Measurements from ENCODE around the gene GPR162. TPM values are rescaled to one million over a fixed set of nuclear protein-coding genes. Genes with fewer than 3 reads are reported as not detected.

Gene GPR162
- total RNA-seq, 1 donor from 2014 or later, result 21.5 TPM

- no peak within 1 kb of the TSS for H3K27ac ChIP-seq
- TF ChIP-seq CTCF (IDR thresholded peaks at IDR 0.05), result no peak
Measured at GRCh38 chr12:6840761-6841515, 19.3 kb downstream of the GPR162 start, which contains the start of gene GNB3. Gene GNB3 (plus strand): TSS chr12:6840925. CDS start chr12:6841288, 363 bp downstream.

GRCh38 chr12:6842075-6842474, 20.5 kb downstream of the GPR162 start:
- TF ChIP-seq CTCF (IDR thresholded peaks at IDR 0.05), result no peak
- no peaks in the 10 kb centered on the region for H3K27me3 ChIP-seq (ENCODE audit: low read depth)
- DNase-seq (no peak), ATAC-seq (no peak)
- no peaks in the 10 kb centered on the region for H3K9me3 ChIP-seq
- H3K4me1 ChIP-seq, result no peaks in the 10 kb centered on the region
- H3K36me3 ChIP-seq, result peaks cover 13% of the 10 kb centered on the region
- H3K4me3 ChIP-seq, result no peak overlapping the region
- no peak overlapping the region for H3K27ac ChIP-seq
- intact Hi-C loops (cut with DNase I), result no loop called here

More at GRCh38 chr12:6840761-6841515, 19.3 kb downstream of the GPR162 start, which contains the start of gene GNB3:
- intact Hi-C loops (cut with DNase I), result no loop called here
- H3K4me1 ChIP-seq, result no peaks in the 10 kb centered on the region
- H3K27me3 ChIP-seq (ENCODE audit: low read depth), result no peaks in the 10 kb centered on the region
- H3K9me3 ChIP-seq, result no peaks in the 10 kb centered on the region
- ATAC-seq (no peak), DNase-seq (no peak)
- no peak within 1 kb of the TSS for H3K4me3 ChIP-seq
- peaks cover 13% of the 10 kb centered on the region for H3K36me3 ChIP-seq

GRCh38 chr12:6843118-6843902, 21.7 kb downstream of the GPR162 start:
- no peak overlapping the region for H3K27ac ChIP-seq
- no peak for ATAC-seq
- H3K27me3 ChIP-seq (ENCODE audit: low read depth), result no peaks in the 10 kb centered on the region
- no peaks in the 10 kb centered on the region for H3K9me3 ChIP-seq
- TF ChIP-seq CTCF (IDR thresholded peaks at IDR 0.05), result no peak
- no peaks in the 10 kb centered on the region for H3K4me1 ChIP-seq
- no peak overlapping the region for H3K4me3 ChIP-seq
- peaks cover 9% of the 10 kb centered on the region for H3K36me3 ChIP-seq
- DNase-seq, result no peak
- intact Hi-C loops (cut with DNase I), result no loop called here

- H3K36me3 ChIP-seq, result peaks cover 9% of the 10 kb centered on the region
- H3K4me3 ChIP-seq, result no peak overlapping the region
- DNase-seq (no peak), ATAC-seq (no peak)
- TF ChIP-seq CTCF (IDR thresholded peaks at IDR 0.05), result no peak
- H3K27me3 ChIP-seq (ENCODE audit: low read depth), result no peaks in the 10 kb centered on the region
- no peak overlapping the region for H3K27ac ChIP-seq
- H3K9me3 ChIP-seq, result no peaks in the 10 kb centered on the region
- intact Hi-C loops (cut with DNase I), result no loop called here
- no peaks in the 10 kb centered on the region for H3K4me1 ChIP-seq
Measured at GRCh38 chr12:6845395-6845794, 23.8 kb downstream of the GPR162 start.

- Histone ChIP-seq H3K4me3 (no peak overlapping the region), H3K27ac (no peak overlapping the region), H3K4me1 (peaks cover 5% of the 10 kb centered on the region), H3K9me3 (no peaks in the 10 kb centered on the region), H3K36me3 (peaks cover 9% of the 10 kb centered on the region), H3K27me3 (ENCODE audit: low read depth) (no peaks in the 10 kb centered on the region)
- DNase-seq (no peak), ATAC-seq (no peak)
- TF ChIP-seq CTCF (IDR thresholded peaks at IDR 0.05), result no peak
- intact Hi-C loops (cut with DNase I), result no loop called here
Measured at GRCh38 chr12:6846316-6846869, 24.8 kb downstream of the GPR162 start.

All from lower lobe of right lung (tissue), 2 donors.